Raji (cell line): ENCODE results near the gene ZNF319.

Experiments
- POLR2A ChIP-seq: IDR thresholded peaks from 2 replicates; pipeline ENCODE4 v1.6.1; 2011; ENCODE audit warnings: low read depth, low read length, control low read depth; ENCODE audit not compliant: insufficient read depth

The ZNF319 gene

GRCh38 chr16:57951204-57951960 lies 49.1 kb downstream of the ZNF319 start:
- no peak for TF ChIP-seq POLR2A

- no peak for TF ChIP-seq POLR2A
Observed at GRCh38 chr16:57950382-57950781, 50.1 kb downstream of the ZNF319 start.

GRCh38 chr16:57949595-57950238 lies 50.8 kb downstream of the ZNF319 start:
- TF ChIP-seq POLR2A = no peak

GRCh38 chr16:57949013-57949412 lies 51.5 kb downstream of the ZNF319 start:
- no peak for TF ChIP-seq POLR2A

GRCh38 chr16:57948027-57948426 lies 52.4 kb downstream of the ZNF319 start:
- no peak for TF ChIP-seq POLR2A

- TF ChIP-seq POLR2A = no peak
Observed at GRCh38 chr16:57947261-57947660, 53.2 kb downstream of the ZNF319 start.

GRCh38 chr16:57946181-57946801 lies 54.2 kb downstream of the ZNF319 start:
- no peak for TF ChIP-seq POLR2A

- no peak for TF ChIP-seq POLR2A
Observed at GRCh38 chr16:57945740-57946138, 54.7 kb downstream of the ZNF319 start.

GRCh38 chr16:57944970-57945739 lies 55.3 kb downstream of the ZNF319 start:
- no peak for TF ChIP-seq POLR2A
